ENCODE data around the gene KAT6B.

KAT6B gene

DNA sequence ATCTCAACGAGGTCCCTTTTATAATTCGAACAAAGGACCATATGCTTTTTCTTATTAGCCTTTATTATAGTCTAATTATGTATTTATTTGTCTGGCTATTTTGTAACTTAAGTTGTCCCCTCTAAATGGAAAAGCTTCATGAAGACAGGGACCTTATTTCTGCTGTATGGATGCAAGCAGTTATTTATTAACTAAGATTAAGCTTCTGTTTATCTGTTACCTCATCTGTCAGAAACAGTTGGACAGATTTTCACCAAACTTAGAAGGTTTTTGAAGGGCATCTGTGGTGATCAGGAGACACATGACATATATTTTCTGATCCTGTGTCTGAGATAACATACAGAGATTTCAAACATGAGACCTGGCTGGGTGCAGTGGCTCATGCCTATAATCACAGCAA is 43.2 kb downstream of the KAT6B start:
- no peak overlapping the region for H3K18ac ChIP-seq (ENCODE audit: low read length)
- no CpG with 5 or more reads among the region's 2 CpGs for WGBS, 2 donors (ENCODE audit: extremely low coverage in 2 of 2, insufficient read length in 2 of 2, insufficient replicate concordance in 1 of 2)

DNA sequence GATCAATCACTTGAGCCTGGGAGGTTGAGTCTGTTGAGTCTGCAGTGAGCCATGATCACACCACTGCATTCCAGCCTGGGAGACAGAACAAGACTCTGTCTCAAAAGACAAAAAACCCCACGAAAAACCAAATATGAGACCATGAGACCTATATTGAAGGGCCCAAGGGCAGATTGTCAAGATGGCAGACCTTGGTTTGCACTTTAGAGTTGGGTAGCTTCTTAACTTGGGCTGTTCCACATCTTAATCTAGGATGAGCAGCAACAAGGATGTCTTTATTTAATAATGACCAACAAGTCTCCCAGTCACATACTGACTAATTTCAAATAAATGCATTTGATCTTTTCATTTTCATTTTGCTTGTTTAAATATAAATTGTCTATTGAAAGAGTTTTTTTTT is 43.8 kb downstream of the KAT6B start:
- Histone ChIP-seq H2BK15ac (ENCODE audit: low read length) (no peak overlapping the region), H2AFZ (ENCODE audit: low read length) (no peak overlapping the region)

More for the DNA sequence above, 43.2 kb downstream of the KAT6B start:
- no peak overlapping the region for H2BK12ac ChIP-seq (ENCODE audit: low read length)
- no peak overlapping the region for H3K23ac ChIP-seq (ENCODE audit: low read depth, low read length, poor library complexity)
- H2AK5ac ChIP-seq (ENCODE audit: low read depth, low read length) = no peak overlapping the region
- no peak overlapping the region for H2AFZ ChIP-seq (ENCODE audit: low read length)
- H2BK15ac ChIP-seq (ENCODE audit: low read length) = no peak overlapping the region
- no peaks in the 10 kb centered on the region for H3K27me3 ChIP-seq (ENCODE audit: control insufficient read depth in 3 of 3, insufficient read depth in 3 of 3, low read depth in 1 of 3, low read length in 3 of 3)
- no peak overlapping the region for H3K9ac ChIP-seq (ENCODE audit: low read depth, low read length, poor library complexity)
- no peak overlapping the region for H3K14ac ChIP-seq (ENCODE audit: low read length)
- no peak overlapping the region for H3K27ac ChIP-seq (replicated peaks; ENCODE audit: low read length)
- no peak overlapping the region for H4K8ac ChIP-seq (ENCODE audit: low read depth, low read length)
- no peaks in the 10 kb centered on the region for H3K9me3 ChIP-seq (replicated peaks in 1 of 2; ENCODE audit: control insufficient read depth in 2 of 2, insufficient read depth in 1 of 2, low read depth in 1 of 2, low read length in 2 of 2)
- no peak overlapping the region for H3K4me2 ChIP-seq (ENCODE audit: insufficient read depth, low read length, poor library complexity, severe bottlenecking)
- H3K36me3 ChIP-seq (replicated peaks in 1 of 2; ENCODE audit: control insufficient read depth in 2 of 2, insufficient read depth in 2 of 2, low read length in 2 of 2) = no peaks in the 10 kb centered on the region
- no peak overlapping the region for H2BK5ac ChIP-seq (ENCODE audit: low read length)
- H3K4ac ChIP-seq (ENCODE audit: low read length) = no peak overlapping the region
- peaks cover 2% of the 10 kb centered on the region for H3K79me1 ChIP-seq (ENCODE audit: low read depth, low read length)
- H3K4me1 ChIP-seq (ENCODE audit: control insufficient read depth in 2 of 2, insufficient read depth in 1 of 2, low read depth in 1 of 2, low read length in 2 of 2) = peaks cover 3 to 5% of the 10 kb centered on the region in 2 donors
- no peak overlapping the region for H2BK120ac ChIP-seq (ENCODE audit: low read depth, low read length)
- DNase-seq (ENCODE audit: low spot score) = no peak
- no peak overlapping the region for H3K4me3 ChIP-seq (ENCODE audit: low read length in 2 of 2)
- H4K91ac ChIP-seq (ENCODE audit: low read depth, low read length, poor library complexity) = no peak overlapping the region

DNA sequence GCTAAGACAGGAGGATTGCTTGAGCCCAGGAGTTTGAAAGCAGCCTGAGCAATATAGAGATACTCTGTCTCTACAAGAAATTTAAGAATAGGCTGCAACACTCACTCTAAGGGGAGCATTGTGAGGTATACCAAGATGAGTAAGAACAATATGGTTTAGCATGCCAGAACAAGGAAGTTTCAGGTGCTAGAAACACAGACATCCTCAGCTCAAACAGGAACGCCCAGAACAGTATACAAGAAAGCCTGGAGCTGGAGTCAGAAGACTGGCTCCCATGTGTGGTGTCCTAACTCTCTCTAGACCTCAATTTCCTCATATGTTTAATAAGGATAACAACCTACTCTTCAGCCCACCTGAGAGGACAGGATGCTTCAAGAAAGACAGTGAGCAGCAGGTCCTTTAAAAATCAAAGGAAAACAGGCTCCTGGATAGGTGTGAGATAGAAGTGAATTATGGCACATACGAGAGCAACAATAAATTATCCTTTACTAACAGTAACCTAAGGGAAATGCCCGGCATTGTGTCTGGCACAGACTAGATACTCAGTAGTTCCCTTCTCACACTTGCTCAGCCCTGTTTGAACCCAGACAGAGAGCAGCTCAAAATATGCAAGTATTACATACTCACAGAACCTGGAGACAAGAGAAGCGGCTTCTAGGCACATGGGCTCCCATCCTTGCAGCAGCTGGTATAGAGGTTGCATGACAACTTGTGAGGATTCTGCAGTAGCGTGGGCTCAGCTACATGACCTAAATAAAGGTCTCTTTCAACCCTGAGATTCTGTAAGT is 45.4 kb downstream of the KAT6B start:
- no peaks in the 10 kb centered on the region for H3K9me3 ChIP-seq (replicated peaks in 1 of 2; ENCODE audit: control insufficient read depth in 2 of 2, insufficient read depth in 1 of 2, low read depth in 1 of 2, low read length in 2 of 2)
- H4K91ac ChIP-seq (ENCODE audit: low read depth, low read length, poor library complexity) = no peak overlapping the region
- no CpG with 5 or more reads among the region's 5 CpGs for WGBS, 2 donors (ENCODE audit: extremely low coverage in 2 of 2, insufficient read length in 2 of 2, insufficient replicate concordance in 1 of 2)
- H3K4me2 ChIP-seq (ENCODE audit: insufficient read depth, low read length, poor library complexity, severe bottlenecking) = no peak overlapping the region
- H3K23ac ChIP-seq (ENCODE audit: low read depth, low read length, poor library complexity) = no peak overlapping the region
- H2AFZ ChIP-seq (ENCODE audit: low read length) = no peak overlapping the region
- peaks cover 2% of the 10 kb centered on the region for H3K79me1 ChIP-seq (ENCODE audit: low read depth, low read length)
- H2AK5ac ChIP-seq (ENCODE audit: low read depth, low read length) = no peak overlapping the region
- no peak overlapping the region for H3K9ac ChIP-seq (ENCODE audit: low read depth, low read length, poor library complexity)
- no peak overlapping the region for H3K18ac ChIP-seq (ENCODE audit: low read length)
- H2BK120ac ChIP-seq (ENCODE audit: low read depth, low read length) = no peak overlapping the region
- no peak overlapping the region for H4K8ac ChIP-seq (ENCODE audit: low read depth, low read length)
- no peak for DNase-seq (ENCODE audit: low spot score)
- H2BK12ac ChIP-seq (ENCODE audit: low read length) = no peak overlapping the region
- no peak overlapping the region for H2BK15ac ChIP-seq (ENCODE audit: low read length)
- H3K36me3 ChIP-seq (replicated peaks in 1 of 2; ENCODE audit: control insufficient read depth in 2 of 2, insufficient read depth in 2 of 2, low read length in 2 of 2) = no peaks in the 10 kb centered on the region
- H3K4me3 ChIP-seq (ENCODE audit: low read length in 2 of 2) = no peak overlapping the region
- H3K4ac ChIP-seq (ENCODE audit: low read length) = no peak overlapping the region
- no peaks in the 10 kb centered on the region for H3K27me3 ChIP-seq (ENCODE audit: control insufficient read depth in 3 of 3, insufficient read depth in 3 of 3, low read depth in 1 of 3, low read length in 3 of 3)
- H3K14ac ChIP-seq (ENCODE audit: low read length) = no peak overlapping the region
- peaks cover 2 to 3% of the 10 kb centered on the region in 2 donors for H3K4me1 ChIP-seq (ENCODE audit: control insufficient read depth in 2 of 2, insufficient read depth in 1 of 2, low read depth in 1 of 2, low read length in 2 of 2)
- no peak overlapping the region for H3K27ac ChIP-seq (replicated peaks; ENCODE audit: low read length)
- H2BK5ac ChIP-seq (ENCODE audit: low read length) = no peak overlapping the region

More for the DNA sequence above, 43.8 kb downstream of the KAT6B start:
- Histone ChIP-seq H4K91ac (ENCODE audit: low read depth, low read length, poor library complexity) (no peak overlapping the region), H3K14ac (ENCODE audit: low read length) (no peak overlapping the region), H3K4me2 (ENCODE audit: insufficient read depth, low read length, poor library complexity, severe bottlenecking) (no peak overlapping the region), H2AK5ac (ENCODE audit: low read depth, low read length) (no peak overlapping the region), H3K27me3 (ENCODE audit: control insufficient read depth in 3 of 3, insufficient read depth in 3 of 3, low read depth in 1 of 3, low read length in 3 of 3) (no peaks in the 10 kb centered on the region), H4K8ac (ENCODE audit: low read depth, low read length) (no peak overlapping the region), H3K79me1 (ENCODE audit: low read depth, low read length) (peaks cover 2% of the 10 kb centered on the region), H3K36me3 (replicated peaks in 1 of 2; ENCODE audit: control insufficient read depth in 2 of 2, insufficient read depth in 2 of 2, low read length in 2 of 2) (no peaks in the 10 kb centered on the region), H3K9ac (ENCODE audit: low read depth, low read length, poor library complexity) (no peak overlapping the region), H3K27ac (replicated peaks; ENCODE audit: low read length) (no peak overlapping the region), H3K23ac (ENCODE audit: low read depth, low read length, poor library complexity) (no peak overlapping the region), H3K18ac (ENCODE audit: low read length) (no peak overlapping the region), H3K4ac (ENCODE audit: low read length) (no peak overlapping the region), H3K4me1 (ENCODE audit: control insufficient read depth in 2 of 2, insufficient read depth in 1 of 2, low read depth in 1 of 2, low read length in 2 of 2) (peaks cover 3 to 5% of the 10 kb centered on the region in 2 donors), H2BK5ac (ENCODE audit: low read length) (no peak overlapping the region), H2BK12ac (ENCODE audit: low read length) (no peak overlapping the region), H3K9me3 (replicated peaks in 1 of 2; ENCODE audit: control insufficient read depth in 2 of 2, insufficient read depth in 1 of 2, low read depth in 1 of 2, low read length in 2 of 2) (no peaks in the 10 kb centered on the region), H3K4me3 (ENCODE audit: low read length in 2 of 2) (no peak overlapping the region), H2BK120ac (ENCODE audit: low read depth, low read length) (no peak overlapping the region)
- DNase-seq (ENCODE audit: low spot score) = no peak
- WGBS, 2 donors (ENCODE audit: extremely low coverage in 2 of 2, insufficient read length in 2 of 2, insufficient replicate concordance in 1 of 2) = no CpG with 5 or more reads among the region's 1 CpG

DNA sequence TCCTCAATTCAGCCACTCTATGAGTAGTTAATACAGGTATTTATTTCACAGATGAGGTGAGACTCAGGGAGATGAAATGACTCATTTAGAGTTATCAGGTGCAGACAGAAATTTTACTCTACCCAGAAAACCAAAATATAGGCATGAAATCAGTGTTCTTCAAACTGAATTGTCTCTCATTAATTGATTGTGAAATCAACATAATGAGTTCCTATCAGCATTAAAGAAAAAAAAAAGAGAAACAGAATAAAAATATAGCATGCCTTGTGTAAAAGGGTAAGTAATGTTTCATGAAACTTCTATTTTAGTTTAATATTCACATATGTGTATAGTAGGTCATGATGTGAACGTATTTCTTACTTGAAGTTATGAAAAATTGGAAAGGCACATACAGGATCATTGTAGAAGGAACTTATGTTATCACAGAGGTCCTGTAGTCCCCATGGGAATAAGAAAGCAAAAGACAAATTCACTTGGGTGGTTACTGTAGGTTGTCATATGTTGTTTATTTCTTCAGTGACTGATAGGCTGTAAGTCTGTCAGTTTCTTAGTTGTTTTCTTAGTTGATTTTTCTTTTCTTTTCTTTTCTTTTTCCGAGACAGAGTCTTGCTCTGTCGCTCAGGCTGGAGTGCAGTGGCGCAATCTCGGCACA is 47.5 kb downstream of the KAT6B start:
- no peak overlapping the region for H2BK12ac ChIP-seq (ENCODE audit: low read length)
- no peak overlapping the region for H3K4ac ChIP-seq (ENCODE audit: low read length)
- H3K14ac ChIP-seq (ENCODE audit: low read length) = no peak overlapping the region
- no peaks in the 10 kb centered on the region for H3K36me3 ChIP-seq (replicated peaks in 1 of 2; ENCODE audit: control insufficient read depth in 2 of 2, insufficient read depth in 2 of 2, low read length in 2 of 2)
- H3K18ac ChIP-seq (ENCODE audit: low read length) = no peak overlapping the region
- H3K23ac ChIP-seq (ENCODE audit: low read depth, low read length, poor library complexity) = no peak overlapping the region
- no peak overlapping the region for H2AK5ac ChIP-seq (ENCODE audit: low read depth, low read length)
- no peak for DNase-seq (ENCODE audit: low spot score)
- H3K4me2 ChIP-seq (ENCODE audit: insufficient read depth, low read length, poor library complexity, severe bottlenecking) = no peak overlapping the region
- no peak overlapping the region for H4K8ac ChIP-seq (ENCODE audit: low read depth, low read length)
- no peak overlapping the region for H3K4me3 ChIP-seq (ENCODE audit: low read length in 2 of 2)
- H3K79me1 ChIP-seq (ENCODE audit: low read depth, low read length) = no peaks in the 10 kb centered on the region
- H2BK5ac ChIP-seq (ENCODE audit: low read length) = no peak overlapping the region
- no peak overlapping the region for H2BK15ac ChIP-seq (ENCODE audit: low read length)
- H4K91ac ChIP-seq (ENCODE audit: low read depth, low read length, poor library complexity) = no peak overlapping the region
- H3K27ac ChIP-seq (replicated peaks; ENCODE audit: low read length) = no peak overlapping the region
- no peak overlapping the region for H2BK120ac ChIP-seq (ENCODE audit: low read depth, low read length)
- H3K9me3 ChIP-seq (replicated peaks in 1 of 2; ENCODE audit: control insufficient read depth in 2 of 2, insufficient read depth in 1 of 2, low read depth in 1 of 2, low read length in 2 of 2) = no peaks in the 10 kb centered on the region
- no peak overlapping the region for H2AFZ ChIP-seq (ENCODE audit: low read length)
- H3K9ac ChIP-seq (ENCODE audit: low read depth, low read length, poor library complexity) = no peak overlapping the region
- H3K27me3 ChIP-seq (ENCODE audit: control insufficient read depth in 3 of 3, insufficient read depth in 3 of 3, low read depth in 1 of 3, low read length in 3 of 3) = no peaks in the 10 kb centered on the region
- H3K4me1 ChIP-seq (ENCODE audit: control insufficient read depth in 2 of 2, insufficient read depth in 1 of 2, low read depth in 1 of 2, low read length in 2 of 2) = no peaks in the 10 kb centered on the region
- no CpG with 5 or more reads among the region's 5 CpGs for WGBS, 2 donors (ENCODE audit: extremely low coverage in 2 of 2, insufficient read length in 2 of 2, insufficient replicate concordance in 1 of 2)
